LNCAP (cell line): ENCODE measurements around the gene SLC17A1.

Source experiments
- TF ChIP-seq, protein P1 (sequence below): fragments of 450-650 bp; IDR thresholded peaks from 2 replicates; pipeline ENCODE4 v1.5.1; 2017; ENCODE audit warnings: mild to moderate bottlenecking

SLC17A1 gene

DNA sequence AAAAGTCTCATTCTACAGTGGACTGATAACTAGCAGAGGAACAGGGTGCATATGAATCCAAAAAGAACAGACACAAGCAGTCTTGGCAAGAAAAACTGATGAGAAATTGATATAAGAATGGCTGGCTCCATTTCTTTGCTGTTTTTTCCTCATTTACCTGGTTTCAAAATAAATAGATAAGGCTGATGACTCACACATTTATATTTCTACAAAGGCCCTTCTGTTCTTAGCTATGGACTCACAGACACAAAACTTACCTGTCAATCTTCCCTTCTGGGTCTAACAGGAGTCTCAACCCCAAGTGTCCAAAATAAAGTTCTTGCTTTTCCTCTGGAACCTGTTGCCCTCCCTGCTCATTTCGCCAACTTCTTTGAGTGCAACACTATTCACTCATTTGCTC lies 76.4 kb downstream of the SLC17A1 start:
- TF ChIP-seq, protein P1, sequence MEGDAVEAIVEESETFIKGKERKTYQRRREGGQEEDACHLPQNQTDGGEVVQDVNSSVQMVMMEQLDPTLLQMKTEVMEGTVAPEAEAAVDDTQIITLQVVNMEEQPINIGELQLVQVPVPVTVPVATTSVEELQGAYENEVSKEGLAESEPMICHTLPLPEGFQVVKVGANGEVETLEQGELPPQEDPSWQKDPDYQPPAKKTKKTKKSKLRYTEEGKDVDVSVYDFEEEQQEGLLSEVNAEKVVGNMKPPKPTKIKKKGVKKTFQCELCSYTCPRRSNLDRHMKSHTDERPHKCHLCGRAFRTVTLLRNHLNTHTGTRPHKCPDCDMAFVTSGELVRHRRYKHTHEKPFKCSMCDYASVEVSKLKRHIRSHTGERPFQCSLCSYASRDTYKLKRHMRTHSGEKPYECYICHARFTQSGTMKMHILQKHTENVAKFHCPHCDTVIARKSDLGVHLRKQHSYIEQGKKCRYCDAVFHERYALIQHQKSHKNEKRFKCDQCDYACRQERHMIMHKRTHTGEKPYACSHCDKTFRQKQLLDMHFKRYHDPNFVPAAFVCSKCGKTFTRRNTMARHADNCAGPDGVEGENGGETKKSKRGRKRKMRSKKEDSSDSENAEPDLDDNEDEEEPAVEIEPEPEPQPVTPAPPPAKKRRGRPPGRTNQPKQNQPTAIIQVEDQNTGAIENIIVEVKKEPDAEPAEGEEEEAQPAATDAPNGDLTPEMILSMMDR, result no peak

DNA sequence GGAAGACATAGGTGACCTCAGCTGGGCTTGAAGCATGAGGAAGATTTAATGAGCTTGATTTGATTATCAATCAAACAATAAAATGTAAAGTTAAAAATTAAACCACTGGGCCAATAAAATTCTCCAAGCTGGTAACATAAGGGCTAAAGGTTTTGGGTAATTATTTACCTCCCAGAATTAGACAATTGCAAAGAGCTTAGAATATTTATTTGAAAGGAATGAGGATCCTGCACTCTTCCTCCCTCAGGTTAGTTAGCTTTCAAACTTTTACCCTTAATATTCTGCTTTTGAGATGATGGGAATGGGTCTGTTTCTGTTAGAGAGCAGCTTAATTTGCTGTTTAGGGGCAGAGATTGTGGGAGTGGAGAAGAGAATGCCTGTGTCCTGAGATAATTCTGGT lies 77.3 kb downstream of the SLC17A1 start, which contains the start of gene SLC17A4:
SLC17A4 (plus strand) TSS at position 208 of the 400 bp plus-strand sequence. CDS start 7,221 bp downstream, outside the sequence.
- TF ChIP-seq, protein P1, result no peak

DNA sequence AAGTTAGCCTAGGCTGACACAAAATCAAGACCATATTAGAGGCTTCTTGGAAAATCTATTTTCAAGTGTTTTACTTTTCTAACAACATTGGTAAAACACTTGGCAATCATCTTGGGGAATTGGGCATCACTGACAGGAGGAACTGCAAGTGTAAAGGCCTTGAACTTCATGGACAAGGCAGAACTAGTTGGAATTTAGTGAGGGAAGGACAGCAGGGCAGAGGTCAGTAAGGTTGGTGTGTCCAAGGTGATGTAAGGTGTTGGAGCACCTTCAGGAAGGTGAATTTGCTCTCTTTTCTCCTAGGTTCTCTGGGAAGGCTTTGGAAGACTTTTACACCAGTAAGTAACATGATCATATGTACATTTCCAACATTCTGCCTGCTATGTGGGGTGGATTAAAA lies 78.8 kb downstream of the SLC17A1 start:
- TF ChIP-seq, protein P1, result no peak

DNA sequence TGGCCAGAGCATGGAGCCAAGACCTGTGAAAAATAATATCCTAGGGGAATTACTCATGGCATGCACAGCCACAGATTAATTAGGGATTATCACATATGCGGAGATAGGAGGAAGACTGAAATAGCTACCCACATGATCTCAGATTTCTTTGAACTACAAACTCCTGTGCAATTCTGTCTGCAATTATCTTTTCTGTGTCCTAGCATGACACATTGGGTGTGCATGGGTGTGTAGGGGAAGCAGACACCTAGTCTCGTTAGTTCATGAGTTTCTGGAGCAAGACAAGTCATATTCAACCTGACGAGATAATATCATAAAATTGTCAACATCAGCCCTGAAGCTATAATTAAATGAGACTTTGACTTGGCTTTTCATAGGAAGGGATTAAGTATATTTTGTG lies 80.9 kb downstream of the SLC17A1 start:
- TF ChIP-seq, protein P1, result no peak

DNA sequence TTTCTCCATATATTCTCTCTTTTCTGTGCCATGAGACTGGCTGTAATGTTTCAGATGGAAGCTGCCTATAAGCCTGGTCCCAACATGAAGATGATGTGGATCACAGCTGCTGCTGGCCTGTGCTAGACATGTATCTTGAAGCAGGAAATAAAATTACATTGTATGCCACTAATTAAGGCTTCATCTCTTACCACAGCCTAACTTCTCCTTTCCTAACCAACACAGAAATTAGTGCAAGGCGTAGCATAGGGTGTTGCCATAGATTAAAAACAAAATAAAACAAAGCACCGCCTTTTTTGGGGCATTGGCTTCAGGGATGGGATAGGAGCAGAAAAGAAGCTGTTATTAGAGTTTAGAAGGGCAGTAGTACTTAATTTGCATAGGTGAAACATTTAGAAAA lies 82.0 kb downstream of the SLC17A1 start:
- TF ChIP-seq, protein P1, result no peak

DNA sequence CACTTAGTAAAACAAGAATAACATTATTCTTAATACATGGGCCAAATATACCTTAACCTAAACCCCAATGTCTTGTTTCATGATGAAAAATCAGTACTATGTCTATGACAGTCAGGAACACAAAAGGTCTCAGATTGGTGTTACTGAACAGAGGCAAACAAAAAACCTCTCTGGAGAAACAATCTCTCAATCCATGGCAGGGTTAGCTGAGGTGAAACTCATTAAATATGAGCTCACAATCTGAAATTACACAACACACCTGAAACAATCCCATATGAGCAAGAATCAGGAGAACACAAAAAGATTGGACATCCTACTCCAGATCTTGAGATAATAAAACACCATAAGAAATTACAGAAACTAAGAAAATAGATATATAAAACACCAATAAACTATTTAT lies 83.8 kb downstream of the SLC17A1 start:
- TF ChIP-seq, protein P1, result no peak

DNA sequence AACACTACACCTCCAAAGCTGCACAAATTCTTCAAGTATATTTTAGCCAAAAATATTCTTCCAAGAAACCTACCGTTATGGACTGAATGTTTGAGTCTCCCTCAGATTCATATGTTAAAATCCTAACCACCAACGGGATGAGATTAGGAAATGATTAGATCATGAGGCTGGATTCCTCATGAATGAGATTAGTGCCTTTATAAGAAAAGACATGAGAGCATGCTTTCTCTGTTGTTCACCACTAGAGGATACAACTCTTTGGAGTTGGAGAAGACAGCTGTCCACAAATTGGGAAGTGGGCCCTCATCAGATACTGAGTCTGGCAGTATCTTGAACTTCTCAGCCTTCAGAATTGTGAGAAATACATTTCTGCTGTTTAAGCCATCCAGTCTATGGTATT lies 84.4 kb downstream of the SLC17A1 start:
- TF ChIP-seq, protein P1, result no peak

DNA sequence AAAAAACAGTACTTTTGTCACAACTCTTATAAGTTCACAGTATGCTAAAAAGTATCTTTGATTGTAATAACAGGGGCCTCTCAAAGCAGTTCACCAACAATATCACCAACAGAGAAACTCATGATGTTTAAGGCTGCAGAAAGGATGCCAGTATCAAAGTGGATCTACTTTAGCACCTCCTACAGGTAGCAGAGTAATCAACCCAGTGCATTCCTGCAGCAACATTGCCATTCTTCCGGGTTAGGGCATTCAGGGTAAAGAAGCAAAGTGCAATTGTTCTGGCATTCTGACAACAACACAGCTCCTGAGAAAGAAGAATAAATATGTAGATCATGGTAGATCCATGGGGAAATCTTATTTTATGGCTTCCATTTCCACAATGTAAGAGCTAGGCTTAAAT lies 84.9 kb downstream of the SLC17A1 start:
- TF ChIP-seq, protein P1, result no peak
